SH-SY5Y (cell line): Measurements from ENCODE around the gene CXCR5.
A peak's percentile ranks its signal among the peaks of the same experiment; 100 is the strongest.

ENCODE experiments used
- GATA2 ChIP-seq: IDR thresholded peaks from 2 replicates; pipeline ENCODE4 v1.6.1; 2011; ENCODE audit warnings: mild to moderate bottlenecking, low read depth, low read length
- GATA3 ChIP-seq: IDR thresholded peaks from 2 replicates; pipeline ENCODE4 v1.6.1; 2011; ENCODE audit warnings: low read depth, mild to moderate bottlenecking, low read length, moderate library complexity

The CXCR5 gene

GRCh38 chr11:118899706-118900360, 16.1 kb downstream of the CXCR5 start:
- TF ChIP-seq GATA2 = no peak
- no peak for TF ChIP-seq GATA3

- TF ChIP-seq GATA2 (no peak), GATA3 (no peak)
Measured at GRCh38 chr11:118900535-118901384, 17.1 kb downstream of the CXCR5 start.

- TF ChIP-seq GATA3 (no peak), GATA2 (no peak)
Measured at GRCh38 chr11:118901494-118902335, 18.0 kb downstream of the CXCR5 start.

GRCh38 chr11:118902336-118903203, 18.9 kb downstream of the CXCR5 start:
- TF ChIP-seq GATA3 (no peak), GATA2 (no peak)

- TF ChIP-seq GATA3 = no peak
- no peak for TF ChIP-seq GATA2
Measured at GRCh38 chr11:118903204-118904015, 19.7 kb downstream of the CXCR5 start.

GRCh38 chr11:118907051-118908042, 23.7 kb downstream of the CXCR5 start:
- no peak for TF ChIP-seq GATA3
- no peak for TF ChIP-seq GATA2

GRCh38 chr11:118908264-118908663, 24.6 kb downstream of the CXCR5 start:
- no peak for TF ChIP-seq GATA2

GRCh38 chr11:118908901-118909618, 25.4 kb downstream of the CXCR5 start:
- TF ChIP-seq GATA3 (no peak), GATA2 (peak; percentile 95)

- TF ChIP-seq GATA2 = no peak
- TF ChIP-seq GATA3 = no peak
Measured at GRCh38 chr11:118909619-118910308, 26.1 kb downstream of the CXCR5 start.

- no peak for TF ChIP-seq GATA2
- no peak for TF ChIP-seq GATA3
Measured at GRCh38 chr11:118910309-118911112, 26.8 kb downstream of the CXCR5 start.
